Stimulated activated naive CD8-positive, alpha-beta T cell treated with anti-CD3 and anti-CD28 coated beads, Interleukin-15, Interleukin-2, amounts not matched to agents 100 ng/mL and 50 ng/mL, for 24 hours (primary cell): Measurements from ENCODE around the gene RAPGEFL1.
"Not testable (repeated sequence)": the region's sequence is repeated elsewhere in the genome, so short reads cannot be mapped to it uniquely, and the experiment has no call there.

Source experiments
- H3K27ac Mint-ChIP-seq: one replicate; pipeline ENCODE4 v1.8.0; 2021; ENCODE audit warnings: mild to moderate bottlenecking, mixed read lengths
- H3K27me3 Mint-ChIP-seq: one replicate; pipeline ENCODE4 v1.8.0; 2021; ENCODE audit warnings: mixed read lengths
- H3K36me3 Mint-ChIP-seq: one replicate; pipeline ENCODE4 v1.8.0; 2021; ENCODE audit warnings: low read depth, mixed read lengths
- H3K4me1 Mint-ChIP-seq: one replicate; pipeline ENCODE4 v1.8.0; 2021; ENCODE audit warnings: low read depth, mixed read lengths
- H3K4me3 Mint-ChIP-seq: one replicate; pipeline ENCODE4 v1.8.0; 2021; ENCODE audit warnings: mild to moderate bottlenecking, mixed read lengths
- H3K9me3 Mint-ChIP-seq: one replicate; pipeline ENCODE4 v1.8.0; 2021; ENCODE audit warnings: mixed read lengths

RAPGEFL1 gene

GRCh38 chr17:40177275-40177874 lies at the start of gene RAPGEFL1:
Gene RAPGEFL1, plus strand, starts transcription at chr17:40177470. Its CDS starts 392 bp downstream, at chr17:40177862.
- Mint-ChIP-seq H3K9me3 (no peaks in the 10 kb centered on the region), H3K36me3 (peaks cover 24% of the 10 kb centered on the region), H3K27me3 (no peaks in the 10 kb centered on the region), H3K27ac (peak within 1 kb of the TSS; percentile 7), H3K4me3 (peak within 1 kb of the TSS; percentile 49), H3K4me1 (peaks cover 11% of the 10 kb centered on the region)

- peaks cover 15% of the 10 kb centered on the region for H3K4me1 Mint-ChIP-seq
- H3K4me3 Mint-ChIP-seq, result no peak overlapping the region
- H3K36me3 Mint-ChIP-seq, result peaks cover 84% of the 10 kb centered on the region
- no peaks in the 10 kb centered on the region for H3K27me3 Mint-ChIP-seq
- H3K9me3 Mint-ChIP-seq, result no peaks in the 10 kb centered on the region
- no peak overlapping the region for H3K27ac Mint-ChIP-seq
Measured at GRCh38 chr17:40129498-40129897, 47.8 kb upstream of the RAPGEFL1 start.

GRCh38 chr17:40130352-40131042 lies 46.8 kb upstream of the RAPGEFL1 start:
- Mint-ChIP-seq H3K4me3 (no peak overlapping the region), H3K9me3 (no peaks in the 10 kb centered on the region), H3K36me3 (peaks cover 88% of the 10 kb centered on the region), H3K27me3 (no peaks in the 10 kb centered on the region), H3K4me1 (peaks cover 9% of the 10 kb centered on the region), H3K27ac (no peak overlapping the region)

GRCh38 chr17:40134184-40134583 lies 43.1 kb upstream of the RAPGEFL1 start:
- Mint-ChIP-seq H3K9me3 (no peaks in the 10 kb centered on the region), H3K27me3 (no peaks in the 10 kb centered on the region), H3K4me1 (peaks cover 19% of the 10 kb centered on the region), H3K36me3 (peaks cover 81% of the 10 kb centered on the region), H3K4me3 (no peak overlapping the region), H3K27ac (peak overlapping the region; percentile 77)

GRCh38 chr17:40135817-40136216 lies 41.5 kb upstream of the RAPGEFL1 start:
- no peak overlapping the region for H3K4me3 Mint-ChIP-seq
- H3K9me3 Mint-ChIP-seq, result no peaks in the 10 kb centered on the region
- peaks cover 67% of the 10 kb centered on the region for H3K36me3 Mint-ChIP-seq

GRCh38 chr17:40139566-40140058 lies 37.7 kb upstream of the RAPGEFL1 start:
- H3K9me3 Mint-ChIP-seq, result no peaks in the 10 kb centered on the region
- peaks cover 47% of the 10 kb centered on the region for H3K36me3 Mint-ChIP-seq
- H3K27ac Mint-ChIP-seq, result peak overlapping the region; percentile 96
- peaks cover 45% of the 10 kb centered on the region for H3K4me1 Mint-ChIP-seq
- H3K27me3 Mint-ChIP-seq, result no peaks in the 10 kb centered on the region
- peak overlapping the region; percentile 97 for H3K4me3 Mint-ChIP-seq

More at GRCh38 chr17:40135817-40136216, 41.5 kb upstream of the RAPGEFL1 start:
- Mint-ChIP-seq H3K4me1 (peaks cover 30% of the 10 kb centered on the region), H3K27me3 (no peaks in the 10 kb centered on the region), H3K27ac (peak overlapping the region; percentile 76)

GRCh38 chr17:40143166-40143565 lies 34.1 kb upstream of the RAPGEFL1 start:
- not testable (repeated sequence) for H3K4me3 Mint-ChIP-seq, H3K27ac Mint-ChIP-seq, H3K27me3 Mint-ChIP-seq, H3K9me3 Mint-ChIP-seq
- peaks cover 56% of the 10 kb centered on the region for H3K4me1 Mint-ChIP-seq
- H3K36me3 Mint-ChIP-seq, result peaks cover 42% of the 10 kb centered on the region

GRCh38 chr17:40145476-40145875 lies 31.8 kb upstream of the RAPGEFL1 start:
- Mint-ChIP-seq H3K27me3 (no peaks in the 10 kb centered on the region), H3K27ac (no peak overlapping the region), H3K4me3 (no peak overlapping the region), H3K36me3 (peaks cover 66% of the 10 kb centered on the region), H3K4me1 (peaks cover 61% of the 10 kb centered on the region), H3K9me3 (no peaks in the 10 kb centered on the region)

- Mint-ChIP-seq H3K27ac (peak overlapping the region; percentile 32), H3K9me3 (no peaks in the 10 kb centered on the region), H3K27me3 (no peaks in the 10 kb centered on the region), H3K36me3 (peaks cover 61% of the 10 kb centered on the region), H3K4me1 (peaks cover 59% of the 10 kb centered on the region), H3K4me3 (no peak overlapping the region)
Measured at GRCh38 chr17:40148527-40148926, 28.7 kb upstream of the RAPGEFL1 start.

- H3K36me3 Mint-ChIP-seq, result peaks cover 74% of the 10 kb centered on the region
- H3K9me3 Mint-ChIP-seq, result no peaks in the 10 kb centered on the region
- H3K27me3 Mint-ChIP-seq, result no peaks in the 10 kb centered on the region
- H3K4me3 Mint-ChIP-seq, result no peak overlapping the region
- H3K4me1 Mint-ChIP-seq, result peaks cover 72% of the 10 kb centered on the region
- H3K27ac Mint-ChIP-seq, result peak overlapping the region; percentile 34
Measured at GRCh38 chr17:40150276-40150675, 27.0 kb upstream of the RAPGEFL1 start.

- Mint-ChIP-seq H3K4me1 (peaks cover 70% of the 10 kb centered on the region), H3K4me3 (no peak overlapping the region), H3K27ac (peak overlapping the region; percentile 7), H3K36me3 (peaks cover 74% of the 10 kb centered on the region), H3K9me3 (no peaks in the 10 kb centered on the region), H3K27me3 (no peaks in the 10 kb centered on the region)
Measured at GRCh38 chr17:40151414-40151963, 25.8 kb upstream of the RAPGEFL1 start.

GRCh38 chr17:40153603-40154236 lies 23.6 kb upstream of the RAPGEFL1 start:
- no peak overlapping the region for H3K4me3 Mint-ChIP-seq

GRCh38 chr17:40157973-40158372 lies 19.3 kb upstream of the RAPGEFL1 start:
- Mint-ChIP-seq H3K27ac (peak overlapping the region; percentile 11), H3K27me3 (no peaks in the 10 kb centered on the region), H3K4me1 (peaks cover 37% of the 10 kb centered on the region), H3K9me3 (no peaks in the 10 kb centered on the region), H3K36me3 (peaks cover 47% of the 10 kb centered on the region), H3K4me3 (no peak overlapping the region)

More at GRCh38 chr17:40153603-40154236, 23.6 kb upstream of the RAPGEFL1 start:
- peaks cover 61% of the 10 kb centered on the region for H3K4me1 Mint-ChIP-seq
- H3K9me3 Mint-ChIP-seq, result no peaks in the 10 kb centered on the region
- H3K27me3 Mint-ChIP-seq, result no peaks in the 10 kb centered on the region
- H3K36me3 Mint-ChIP-seq, result peaks cover 60% of the 10 kb centered on the region
- peak overlapping the region; percentile 98 for H3K27ac Mint-ChIP-seq

- peaks cover 46% of the 10 kb centered on the region for H3K36me3 Mint-ChIP-seq
- no peaks in the 10 kb centered on the region for H3K27me3 Mint-ChIP-seq
- no peaks in the 10 kb centered on the region for H3K9me3 Mint-ChIP-seq
- no peak overlapping the region for H3K4me3 Mint-ChIP-seq
- peak overlapping the region; percentile 11 for H3K27ac Mint-ChIP-seq
- H3K4me1 Mint-ChIP-seq, result peaks cover 31% of the 10 kb centered on the region
Measured at GRCh38 chr17:40158438-40159013, 18.7 kb upstream of the RAPGEFL1 start.
